ENCODE data around the gene R3HDM4.

The R3HDM4 gene

GRCh38 chr19:947090-947706, 34.2 kb upstream of the R3HDM4 start:
- no peak for DNase-seq

DNA sequence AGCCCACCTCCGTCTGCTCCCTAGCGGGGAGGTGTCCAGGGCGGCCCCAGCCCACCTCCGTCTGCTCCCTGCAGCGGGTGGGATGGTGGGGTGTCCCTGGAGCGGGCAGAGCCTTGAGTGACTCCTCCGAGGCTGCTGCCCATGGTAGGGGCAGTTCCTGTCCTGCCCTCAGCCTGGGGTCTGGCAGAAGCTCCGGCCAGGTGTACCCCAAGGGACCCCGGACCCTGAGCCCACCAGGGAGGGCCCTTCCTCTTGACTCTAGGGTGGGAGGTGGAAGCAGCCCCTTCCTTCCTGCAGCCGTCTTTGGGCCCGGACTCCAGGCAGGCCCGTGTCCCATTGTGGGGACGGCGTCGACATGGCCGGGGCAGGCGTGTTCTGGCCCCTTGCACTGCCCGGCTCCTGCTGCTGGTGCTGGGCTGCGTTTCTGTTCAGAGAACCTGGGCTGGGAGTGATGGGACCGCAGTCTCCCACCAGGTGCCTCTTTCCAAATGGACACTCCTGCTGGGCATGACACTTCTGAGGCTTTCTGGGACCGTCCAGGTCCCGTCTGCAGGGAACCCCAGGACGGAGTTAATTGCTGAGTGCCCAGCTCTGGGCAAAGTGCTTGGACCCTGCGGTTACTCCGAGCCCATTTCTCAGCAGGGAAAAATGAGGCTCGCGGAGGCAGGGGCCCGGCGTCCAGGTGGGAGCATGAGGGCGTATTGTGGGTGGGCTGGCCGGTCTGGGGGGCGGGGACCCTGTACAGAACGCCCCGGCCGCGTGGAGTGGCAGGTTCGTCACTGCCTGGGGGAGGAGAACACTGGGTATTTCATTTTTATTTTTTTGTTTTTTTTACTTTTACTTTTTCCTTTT, 32.6 kb upstream of the R3HDM4 start:
- DNase-seq, result no peak

DNA sequence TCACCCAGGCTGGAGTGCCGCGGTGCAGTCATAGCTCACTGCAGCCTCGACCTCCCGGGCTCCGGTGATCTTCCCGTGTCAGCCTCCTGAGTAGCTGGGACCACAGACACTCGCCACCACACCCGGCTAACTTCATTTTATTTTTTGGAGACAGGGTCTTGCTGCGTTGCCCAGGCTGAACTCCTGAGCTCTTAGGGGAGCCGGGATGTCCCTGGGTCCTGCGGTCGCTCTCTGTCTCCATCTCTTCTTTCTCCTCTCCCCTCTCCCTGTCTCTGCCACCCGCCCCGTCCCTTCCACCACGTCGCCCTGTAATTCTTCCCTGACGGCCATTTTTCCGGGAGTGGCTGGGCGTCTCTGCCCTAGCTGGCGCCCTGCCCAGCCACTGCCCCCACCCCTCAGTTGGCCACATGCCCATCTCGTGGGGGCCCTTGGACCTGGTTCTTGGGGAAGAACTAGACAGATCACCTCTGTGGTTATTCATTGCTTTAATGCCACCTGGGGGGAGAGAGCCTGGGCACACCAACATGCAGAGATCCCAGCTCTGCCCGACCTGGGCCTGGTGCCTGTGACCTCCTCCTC, 31.7 kb upstream of the R3HDM4 start:
- no peak for DNase-seq

GRCh38 chr19:944171-944567, 31.1 kb upstream of the R3HDM4 start:
- DNase-seq, result no peak

DNA sequence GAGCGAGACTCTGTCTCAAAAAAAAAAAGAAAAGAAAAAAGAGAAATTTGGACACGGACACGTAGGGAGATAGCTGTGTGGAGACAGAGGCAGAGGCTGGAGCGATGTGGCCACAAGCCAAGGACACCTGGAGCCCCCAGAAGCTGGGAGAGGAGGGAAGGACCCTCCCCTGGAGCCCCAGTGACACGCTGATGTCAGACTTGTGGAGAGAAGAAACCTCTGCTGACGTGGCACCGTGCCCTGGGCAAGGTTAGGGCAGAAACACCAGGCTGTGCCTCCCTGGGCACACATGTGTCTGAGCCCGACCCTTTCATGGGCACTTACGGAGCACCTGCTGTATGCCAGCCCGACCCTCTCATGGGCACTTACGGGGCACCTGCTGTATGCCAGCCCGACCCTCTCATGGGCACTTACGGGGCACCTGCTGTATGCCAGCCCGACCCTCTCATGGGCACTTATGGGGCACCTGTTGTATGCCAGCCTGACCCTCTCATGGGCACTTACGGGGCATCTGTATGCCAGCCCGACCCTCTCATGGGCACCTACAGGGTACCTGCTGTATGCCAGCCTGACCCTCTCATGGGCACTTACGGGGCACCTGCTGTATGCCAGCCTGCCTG, 30.6 kb upstream of the R3HDM4 start:
- no peak for DNase-seq

GRCh38 chr19:942133-942645, 29.2 kb upstream of the R3HDM4 start:
- DNase-seq, result no peak

GRCh38 chr19:941292-942132, 28.5 kb upstream of the R3HDM4 start:
- no peak for DNase-seq

DNA sequence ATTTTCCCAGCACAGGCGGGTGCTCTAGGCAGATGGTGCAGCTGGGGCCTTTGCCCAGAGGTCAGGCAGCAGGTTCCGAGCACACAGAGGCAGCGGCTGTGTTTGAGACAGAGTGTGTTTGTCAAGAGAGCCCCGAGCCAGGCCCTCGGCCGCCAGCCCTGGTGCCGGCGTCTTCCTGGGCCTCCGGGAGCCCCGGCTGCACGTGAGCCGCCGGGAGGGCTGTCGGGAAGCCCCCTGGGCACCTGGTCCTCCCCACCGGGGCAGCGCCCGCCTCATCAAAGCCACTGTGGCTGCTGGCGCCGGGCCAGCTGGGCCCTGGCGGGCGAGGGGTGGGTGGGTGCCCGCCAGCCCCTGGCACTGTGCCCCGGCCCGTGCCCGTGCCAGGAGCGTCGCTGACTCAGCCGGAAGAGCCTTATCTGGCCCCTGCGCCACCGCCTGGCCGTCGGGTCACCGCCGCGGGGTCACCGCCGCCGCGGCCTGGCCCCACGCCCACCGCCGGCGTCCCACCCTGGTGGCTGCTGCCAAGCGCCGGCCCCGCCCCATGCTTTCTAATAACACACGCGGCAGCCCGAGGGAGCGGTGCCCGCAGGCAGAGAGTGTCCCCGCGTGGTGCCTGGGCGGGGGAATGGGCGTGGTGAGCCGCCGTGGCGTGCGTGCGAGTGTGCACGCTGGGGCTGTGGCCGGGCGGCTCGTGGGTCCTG, 27.7 kb upstream of the R3HDM4 start:
- no peak for DNase-seq

DNA sequence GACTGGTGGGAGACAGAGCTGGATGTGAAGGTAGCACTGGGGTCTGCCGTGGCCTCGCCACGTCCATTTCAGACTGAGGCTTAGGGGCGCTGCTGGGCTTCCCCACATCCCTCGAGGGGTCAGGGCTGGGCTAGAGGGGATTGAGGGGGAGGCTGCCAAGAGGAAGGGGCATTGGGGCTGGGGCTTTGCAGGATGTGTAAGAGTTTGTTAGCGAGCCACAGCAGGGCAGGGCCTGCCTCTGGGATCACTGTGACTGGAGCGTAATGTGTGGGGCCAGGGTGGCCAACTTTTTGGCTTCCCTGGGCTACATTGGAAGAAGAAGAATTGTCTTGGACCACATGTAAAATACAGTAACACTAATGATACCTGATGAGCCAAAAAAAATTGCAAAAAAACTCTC, 26.9 kb upstream of the R3HDM4 start:
- no peak for DNase-seq

- DNase-seq, result no peak
These were observed 26.4 kb upstream of the R3HDM4 start for GRCh38 chr19:939439-939838.

DNA sequence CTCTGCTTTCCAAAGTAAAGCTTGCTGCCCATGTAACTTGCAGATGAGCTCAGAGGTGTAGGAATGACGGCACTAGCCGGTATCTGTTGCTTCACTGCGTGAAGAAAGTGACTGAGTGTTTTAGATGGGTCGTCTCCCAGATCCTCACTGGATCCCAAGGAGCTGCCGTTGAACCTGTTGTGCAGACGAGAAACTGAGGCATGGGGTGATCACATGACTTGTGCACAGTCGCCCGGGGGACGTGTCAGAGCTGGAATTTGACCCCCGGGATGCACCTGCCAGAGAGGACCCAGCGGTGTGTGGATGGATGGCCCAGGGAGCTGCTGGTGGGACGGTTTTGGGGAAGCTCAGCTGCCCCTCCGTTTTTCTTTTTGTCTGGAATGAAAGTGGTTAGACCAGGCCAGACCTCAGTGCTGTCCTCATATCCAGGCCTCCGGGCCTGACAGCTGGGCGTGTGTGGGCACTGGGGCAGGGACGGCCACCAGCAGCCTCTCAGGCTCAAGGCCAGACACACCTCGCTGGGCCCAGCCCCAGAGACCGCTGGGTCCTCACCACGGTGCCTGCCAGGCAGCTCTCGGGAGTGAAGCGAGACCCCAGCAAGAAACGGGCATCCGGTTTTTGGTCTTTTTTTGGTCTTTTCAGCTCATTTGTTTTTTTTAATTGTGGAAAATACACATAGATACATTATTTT, 25.4 kb upstream of the R3HDM4 start:
- DNase-seq, result no peak

- no peak for DNase-seq
These were observed 24.3 kb upstream of the R3HDM4 start for GRCh38 chr19:937259-937694.

DNA sequence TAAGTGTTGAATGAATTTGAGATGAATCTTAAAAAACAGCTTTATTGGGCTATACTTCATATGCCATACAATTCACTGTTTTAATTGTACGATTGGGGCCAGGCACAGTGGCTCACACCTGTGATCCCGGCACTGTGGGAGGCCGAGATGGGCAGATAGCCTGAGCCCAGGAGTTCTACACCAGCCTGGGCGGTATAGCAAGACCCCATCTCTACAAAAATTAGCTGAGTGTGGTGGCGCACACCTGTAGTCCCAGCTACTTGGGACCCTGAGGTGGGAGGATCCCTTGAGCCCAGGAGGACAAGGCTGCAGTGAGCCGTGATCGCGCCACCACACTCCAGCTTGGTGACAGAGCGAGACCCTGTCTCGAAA, 23.1 kb upstream of the R3HDM4 start:
- no peak for DNase-seq

DNA sequence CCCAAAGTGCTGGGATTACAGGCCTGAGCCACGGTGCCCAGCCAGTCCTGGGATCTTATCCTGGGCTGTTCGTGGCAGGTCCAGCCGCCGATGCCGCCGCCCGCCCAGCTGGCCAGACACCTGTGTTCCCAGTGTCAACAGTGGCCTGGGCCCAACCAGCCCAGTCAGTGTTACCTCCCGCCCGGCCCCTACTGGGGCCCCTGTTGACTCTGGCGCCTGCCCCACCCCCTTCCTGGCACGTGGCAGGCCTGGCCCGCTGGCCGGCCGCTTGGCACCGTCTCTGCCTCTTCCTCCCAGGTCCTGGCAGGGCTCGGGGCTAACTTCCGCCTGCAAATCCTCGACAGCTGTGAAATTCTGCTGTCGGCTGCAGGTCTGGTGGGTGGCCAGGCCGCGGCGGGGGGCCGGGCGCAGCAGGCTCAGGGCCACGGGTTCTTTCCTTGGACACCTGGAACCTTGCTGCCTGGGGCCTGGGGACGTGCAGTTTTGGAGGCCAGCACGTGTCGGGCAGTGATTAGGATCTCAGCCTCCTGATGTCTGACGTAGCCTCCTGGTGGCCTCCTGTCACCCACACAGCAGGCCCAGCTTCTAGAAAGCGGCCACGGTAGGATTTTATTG, 22.0 kb upstream of the R3HDM4 start:
- no peak for DNase-seq

DNA sequence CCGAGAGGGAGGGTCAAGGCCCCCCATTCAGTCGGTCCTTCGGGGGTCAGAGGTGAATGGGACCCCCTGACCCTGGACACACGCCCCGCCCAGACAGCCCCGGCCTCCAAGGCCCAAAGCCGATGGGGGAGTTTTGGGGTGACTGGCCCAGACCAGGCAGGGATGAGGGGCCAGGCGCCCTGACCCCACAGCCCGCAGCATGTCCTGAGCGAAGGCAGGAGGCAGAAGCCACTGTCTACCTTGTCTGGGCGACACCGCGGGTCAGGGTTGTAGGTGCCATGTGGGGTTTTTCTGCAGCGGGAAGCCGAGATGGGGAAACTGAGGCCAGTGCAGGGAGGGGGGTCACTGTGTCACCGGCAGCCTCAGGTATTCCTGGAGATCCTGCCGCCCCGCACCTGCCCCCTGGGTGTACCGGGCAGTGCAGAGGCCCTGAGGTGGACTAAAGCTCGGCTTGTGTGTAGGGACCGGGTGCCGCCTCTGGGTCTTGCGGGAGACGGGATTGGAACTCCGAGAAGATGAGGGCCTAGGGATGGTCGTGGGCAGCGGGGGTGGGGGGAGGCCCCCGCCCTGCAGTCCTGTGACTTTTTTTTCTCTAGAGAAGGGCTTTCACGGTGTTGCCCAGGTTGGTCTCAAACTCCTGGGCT, 21.3 kb upstream of the R3HDM4 start:
- no peak for DNase-seq

GRCh38 chr19:933553-933882, 20.5 kb upstream of the R3HDM4 start:
- DNase-seq, result no peak

- no peak for DNase-seq
These were observed 19.9 kb upstream of the R3HDM4 start for GRCh38 chr19:932648-933552.

GRCh38 chr19:931860-932647, 19.0 kb upstream of the R3HDM4 start:
- DNase-seq, result no peak

- DNase-seq, result no peak
These were observed 16.9 kb upstream of the R3HDM4 start for GRCh38 chr19:929891-930258.
